ENCODE results near the gene EIF2D.

The EIF2D gene

GRCh38 chr1:206608108-206608698, 4.1 kb downstream of the EIF2D start:
- no peak overlapping the region for H3K27ac Mint-ChIP-seq
- H3K4me3 Mint-ChIP-seq: peak overlapping the region; percentile 14

GRCh38 chr1:206606867-206607266, 5.4 kb downstream of the EIF2D start:
- Mint-ChIP-seq H3K9me3 (ENCODE audit: low read depth) (no peaks in the 10 kb centered on the region), H3K27ac (no peak overlapping the region), H3K36me3 (peaks cover 18% of the 10 kb centered on the region), H3K27me3 (no peaks in the 10 kb centered on the region), H3K4me3 (no peak overlapping the region), H3K4me1 (ENCODE audit: low read depth) (peaks cover 28% of the 10 kb centered on the region)

More at GRCh38 chr1:206608108-206608698, 4.1 kb downstream of the EIF2D start:
- Mint-ChIP-seq H3K36me3 (peaks cover 18% of the 10 kb centered on the region), H3K9me3 (ENCODE audit: low read depth) (no peaks in the 10 kb centered on the region), H3K27me3 (no peaks in the 10 kb centered on the region), H3K4me1 (ENCODE audit: low read depth) (peaks cover 30% of the 10 kb centered on the region)

DNA sequence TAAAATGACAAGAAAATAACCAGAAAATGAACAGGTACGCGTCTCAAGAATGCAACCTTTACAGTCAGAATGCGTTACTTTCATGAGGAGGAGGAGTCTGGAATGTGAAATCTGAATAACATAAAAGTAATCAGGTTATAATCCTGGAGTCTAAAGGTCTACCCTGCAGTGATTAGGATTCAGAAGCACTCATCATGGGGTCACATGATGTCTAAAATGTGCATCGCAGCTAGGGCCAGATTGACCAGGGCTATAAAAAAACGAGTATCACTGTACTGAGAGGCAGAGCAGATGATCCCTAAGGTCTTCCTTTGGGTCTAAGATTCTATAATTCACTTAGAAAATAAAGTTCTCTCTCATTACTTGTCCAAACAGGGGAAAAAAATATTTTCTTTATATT, 7.4 kb downstream of the EIF2D start:
- Mint-ChIP-seq H3K27ac (no peak overlapping the region), H3K36me3 (peaks cover 21% of the 10 kb centered on the region), H3K27me3 (no peaks in the 10 kb centered on the region), H3K9me3 (ENCODE audit: low read depth) (no peaks in the 10 kb centered on the region), H3K4me1 (ENCODE audit: low read depth) (peaks cover 16% of the 10 kb centered on the region), H3K4me3 (no peak overlapping the region)

- Mint-ChIP-seq H3K27ac (no peak overlapping the region), H3K4me1 (ENCODE audit: low read depth) (no peaks in the 10 kb centered on the region), H3K27me3 (no peaks in the 10 kb centered on the region), H3K4me3 (no peak overlapping the region), H3K36me3 (peaks cover 5% of the 10 kb centered on the region), H3K9me3 (ENCODE audit: low read depth) (no peaks in the 10 kb centered on the region)
Observed at GRCh38 chr1:206600527-206600926, 11.7 kb downstream of the EIF2D start.

DNA sequence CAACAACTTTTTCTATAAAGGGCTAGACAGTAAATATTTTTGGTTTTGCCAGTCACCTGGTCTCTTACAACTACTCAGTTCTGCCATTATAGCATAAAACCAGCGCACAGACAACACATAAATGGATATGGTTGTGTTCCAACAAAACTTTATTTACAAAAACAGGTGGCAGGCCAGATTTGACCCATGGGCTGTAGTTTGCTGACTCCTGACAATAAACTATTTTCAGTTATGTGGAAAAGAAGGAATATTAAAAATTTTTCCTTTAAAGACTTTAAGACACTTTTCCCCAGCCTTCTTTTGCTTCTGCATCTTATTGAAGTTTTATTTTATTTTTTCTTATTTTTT, 16.0 kb downstream of the EIF2D start:
- Mint-ChIP-seq H3K4me3 (no peak overlapping the region), H3K27me3 (no peaks in the 10 kb centered on the region), H3K36me3 (peaks cover 12% of the 10 kb centered on the region), H3K9me3 (ENCODE audit: low read depth) (no peaks in the 10 kb centered on the region), H3K27ac (peak overlapping the region; percentile 72), H3K4me1 (ENCODE audit: low read depth) (peaks cover 17% of the 10 kb centered on the region)

- Mint-ChIP-seq H3K36me3 (peaks cover 9% of the 10 kb centered on the region), H3K4me3 (no peak overlapping the region), H3K27me3 (no peaks in the 10 kb centered on the region), H3K4me1 (ENCODE audit: low read depth) (peaks cover 22% of the 10 kb centered on the region), H3K27ac (peak overlapping the region; percentile 74), H3K9me3 (ENCODE audit: low read depth) (no peaks in the 10 kb centered on the region)
Observed at GRCh38 chr1:206595581-206596318, 16.5 kb downstream of the EIF2D start.

GRCh38 chr1:206593351-206593925, 18.8 kb downstream of the EIF2D start:
- Mint-ChIP-seq H3K4me3 (no peak overlapping the region), H3K9me3 (ENCODE audit: low read depth) (no peaks in the 10 kb centered on the region), H3K36me3 (peaks cover 16% of the 10 kb centered on the region), H3K27me3 (no peaks in the 10 kb centered on the region), H3K27ac (peak overlapping the region; percentile 83), H3K4me1 (ENCODE audit: low read depth) (peaks cover 45% of the 10 kb centered on the region)

DNA sequence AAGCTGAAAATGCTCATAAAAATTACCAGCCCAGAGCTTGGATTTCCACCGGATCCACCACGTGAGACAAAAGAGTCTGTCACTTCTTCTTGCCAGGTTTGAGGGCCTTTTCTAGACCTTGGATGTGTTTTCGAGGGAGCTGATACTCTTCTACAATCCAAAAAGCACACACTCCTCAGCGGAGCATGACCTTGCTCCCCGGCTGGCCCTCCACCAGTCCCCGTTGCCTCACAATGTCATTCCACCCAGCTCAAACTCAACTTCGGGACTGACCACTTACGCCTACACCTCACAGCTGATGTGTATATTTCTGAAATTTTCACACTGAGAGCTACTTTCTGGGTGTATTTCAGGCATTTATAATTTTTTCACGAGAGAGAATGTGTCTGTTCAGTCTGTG, 20.6 kb downstream of the EIF2D start:
- Mint-ChIP-seq H3K4me3 (peak overlapping the region; percentile 6), H3K4me1 (ENCODE audit: low read depth) (peaks cover 59% of the 10 kb centered on the region), H3K27ac (peak overlapping the region; percentile 83), H3K27me3 (no peaks in the 10 kb centered on the region), H3K36me3 (peaks cover 14% of the 10 kb centered on the region), H3K9me3 (ENCODE audit: low read depth) (no peaks in the 10 kb centered on the region)

DNA sequence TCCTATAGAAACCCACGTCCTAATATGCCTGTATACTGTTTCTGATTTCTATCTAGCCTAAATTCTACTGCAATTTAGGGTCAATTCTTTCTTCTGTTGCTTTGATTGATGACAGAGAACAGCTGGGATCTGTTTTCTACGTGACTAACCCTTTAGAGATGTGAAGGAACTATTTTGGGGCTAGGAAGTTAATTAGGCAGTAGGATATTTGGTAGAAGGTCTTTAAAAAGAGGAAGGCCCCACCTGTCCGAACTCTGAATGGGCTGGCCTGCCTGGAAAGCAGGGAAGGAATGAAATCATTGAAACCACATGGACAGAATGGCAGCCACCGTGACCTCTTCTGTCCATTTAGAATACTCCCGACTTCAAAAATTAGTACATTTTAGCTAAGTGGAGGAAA, 21.0 kb downstream of the EIF2D start:
- Mint-ChIP-seq H3K36me3 (peaks cover 14% of the 10 kb centered on the region), H3K27ac (peak overlapping the region; percentile 96)

GRCh38 chr1:206590025-206590758, 22.1 kb downstream of the EIF2D start:
- Mint-ChIP-seq H3K4me1 (ENCODE audit: low read depth) (peaks cover 67% of the 10 kb centered on the region), H3K27me3 (no peaks in the 10 kb centered on the region), H3K9me3 (ENCODE audit: low read depth) (no peaks in the 10 kb centered on the region), H3K36me3 (peaks cover 14% of the 10 kb centered on the region), H3K27ac (peak overlapping the region; percentile 96), H3K4me3 (peak overlapping the region; percentile 78)

More for the DNA sequence above, 21.0 kb downstream of the EIF2D start:
- Mint-ChIP-seq H3K27me3 (no peaks in the 10 kb centered on the region), H3K9me3 (ENCODE audit: low read depth) (no peaks in the 10 kb centered on the region), H3K4me1 (ENCODE audit: low read depth) (peaks cover 63% of the 10 kb centered on the region), H3K4me3 (peak overlapping the region; percentile 44)

DNA sequence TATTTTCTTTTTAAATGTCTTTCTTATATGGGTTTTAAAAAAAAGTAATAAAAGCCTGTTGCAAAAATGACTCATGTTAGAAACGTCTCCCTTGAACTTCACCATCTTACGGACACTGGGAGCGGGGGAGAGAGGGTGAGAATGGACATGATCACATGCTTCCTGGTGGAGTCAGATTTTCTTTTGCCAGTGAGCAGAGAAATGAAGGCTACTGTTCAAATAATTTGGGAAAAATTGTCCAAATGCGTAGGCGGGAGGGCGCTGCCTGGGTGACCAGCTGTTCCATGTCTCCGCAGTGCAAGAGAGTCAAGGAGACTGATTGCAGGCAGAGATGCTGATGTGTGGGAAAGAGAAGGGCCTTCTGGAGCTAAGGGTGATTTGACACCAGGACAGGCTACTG, 23.1 kb downstream of the EIF2D start:
- Mint-ChIP-seq H3K4me3 (peak overlapping the region; percentile 76), H3K9me3 (ENCODE audit: low read depth) (no peaks in the 10 kb centered on the region), H3K27ac (peak overlapping the region; percentile 96), H3K27me3 (no peaks in the 10 kb centered on the region), H3K36me3 (peaks cover 14% of the 10 kb centered on the region), H3K4me1 (ENCODE audit: low read depth) (peaks cover 71% of the 10 kb centered on the region)

DNA sequence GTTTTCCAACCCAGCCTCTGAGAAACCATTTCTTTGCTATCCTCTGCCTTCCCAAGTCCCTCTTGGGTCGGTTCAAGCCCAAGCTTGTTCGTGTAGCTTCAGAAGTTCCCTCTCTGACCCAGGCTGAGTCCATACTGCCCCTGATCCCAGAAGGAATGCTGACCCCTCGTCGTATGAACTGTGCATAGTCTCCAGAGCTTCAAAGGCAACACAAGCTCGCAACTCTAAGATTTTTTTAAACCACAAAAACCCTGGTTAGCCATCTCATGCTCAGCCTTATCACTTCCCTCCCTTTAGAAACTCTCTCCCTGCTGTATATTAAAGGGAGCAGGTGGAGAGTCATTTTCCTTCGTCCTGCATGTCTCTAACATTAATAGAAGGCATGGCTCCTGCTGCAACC, 23.8 kb downstream of the EIF2D start:
- Mint-ChIP-seq H3K36me3 (peaks cover 10% of the 10 kb centered on the region), H3K4me3 (peak overlapping the region; percentile 76), H3K9me3 (ENCODE audit: low read depth) (no peaks in the 10 kb centered on the region), H3K27me3 (no peaks in the 10 kb centered on the region), H3K27ac (peak overlapping the region; percentile 96), H3K4me1 (ENCODE audit: low read depth) (peaks cover 70% of the 10 kb centered on the region)

DNA sequence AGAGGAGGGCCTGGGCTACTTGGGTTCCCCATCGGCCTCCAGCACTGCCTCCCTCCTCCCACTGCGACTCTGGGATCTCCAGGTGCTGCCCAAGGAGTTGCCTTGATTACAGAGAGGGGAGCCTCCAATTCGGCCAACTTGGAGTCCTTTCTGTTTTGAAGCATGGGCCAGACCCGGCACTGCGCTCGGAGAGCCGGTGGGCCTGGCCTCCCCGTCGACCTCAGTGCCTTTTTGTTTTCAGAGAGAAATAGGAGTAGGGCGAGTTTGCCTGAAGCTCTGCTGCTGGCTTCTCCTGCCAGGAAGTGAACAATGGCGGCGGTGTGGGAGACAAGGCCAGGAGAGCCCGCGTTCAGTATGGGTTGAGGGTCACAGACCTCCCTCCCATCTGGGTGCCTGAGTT, 24.4 kb downstream of the EIF2D start:
- H3K4me3 Mint-ChIP-seq: no peak overlapping the region

GRCh38 chr1:206586501-206587445, 25.5 kb downstream of the EIF2D start:
- peak overlapping the region; percentile 23 for H3K4me3 Mint-ChIP-seq
- H3K9me3 Mint-ChIP-seq (ENCODE audit: low read depth): no peaks in the 10 kb centered on the region
- H3K27ac Mint-ChIP-seq: peak overlapping the region; percentile 96
- H3K36me3 Mint-ChIP-seq: peaks cover 7% of the 10 kb centered on the region
- H3K27me3 Mint-ChIP-seq: no peaks in the 10 kb centered on the region
- peaks cover 78% of the 10 kb centered on the region for H3K4me1 Mint-ChIP-seq (ENCODE audit: low read depth)

More for the DNA sequence above, 24.4 kb downstream of the EIF2D start:
- no peaks in the 10 kb centered on the region for H3K9me3 Mint-ChIP-seq (ENCODE audit: low read depth)
- peaks cover 10% of the 10 kb centered on the region for H3K36me3 Mint-ChIP-seq
- H3K27ac Mint-ChIP-seq: peak overlapping the region; percentile 96
- no peaks in the 10 kb centered on the region for H3K27me3 Mint-ChIP-seq
- H3K4me1 Mint-ChIP-seq (ENCODE audit: low read depth): peaks cover 76% of the 10 kb centered on the region
